HG02798 (cell line): ENCODE results near the gene ING3.
"Not testable (repeated sequence)": the region's sequence is repeated elsewhere in the genome, so short reads cannot be mapped to it uniquely, and the experiment has no call there.

ENCODE experiments used
- ATAC-seq: cut with Tn5 transposase; IDR thresholded peaks from one replicate; pipeline ENCODE4 v1.9.1; 2021; ENCODE audit warnings: mild to moderate bottlenecking; ENCODE audit not compliant: unreplicated experiment, poor library complexity

Gene ING3

DNA sequence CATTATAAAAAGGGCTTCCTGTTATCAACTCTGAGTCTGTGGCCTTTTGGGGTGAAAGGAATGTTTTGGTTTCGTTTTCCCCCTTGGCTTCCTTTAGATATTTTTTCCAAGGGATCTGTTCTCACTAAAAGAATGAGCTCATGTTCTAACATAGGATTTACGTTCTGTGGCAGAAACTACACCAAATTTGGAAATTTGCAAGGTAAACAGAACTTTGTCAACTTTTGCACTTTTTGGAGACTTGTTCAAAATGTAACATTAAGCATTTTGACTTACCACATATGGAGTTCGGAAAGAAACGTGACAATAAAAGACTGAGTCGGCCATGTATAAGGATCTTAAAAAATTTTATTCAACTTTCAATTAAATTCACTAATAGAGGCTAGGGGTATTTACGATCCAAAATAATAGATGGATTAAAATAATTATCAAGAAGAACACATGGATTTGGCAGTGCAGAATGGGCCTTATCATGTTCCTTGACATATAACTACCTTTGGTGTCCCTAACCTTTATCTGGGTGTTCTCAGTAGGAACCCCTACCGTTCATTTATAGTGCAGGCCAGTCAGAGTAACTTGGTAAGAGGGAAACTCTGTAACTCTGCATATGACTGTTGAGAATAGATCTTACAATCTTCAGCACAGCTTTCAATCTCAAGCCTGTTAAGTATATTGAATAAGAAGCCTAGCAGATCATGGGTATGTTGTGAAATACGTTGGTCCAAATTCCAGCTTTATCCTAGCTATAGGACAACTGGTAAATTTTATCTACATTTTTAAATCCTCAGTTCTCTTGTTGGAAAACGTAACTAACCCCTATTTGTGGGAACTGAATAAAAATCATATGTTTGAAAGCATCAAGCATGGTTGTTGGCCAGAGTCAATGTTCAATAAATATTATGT, 49.8 kb downstream of the ING3 start:
- ATAC-seq, result no peak

DNA sequence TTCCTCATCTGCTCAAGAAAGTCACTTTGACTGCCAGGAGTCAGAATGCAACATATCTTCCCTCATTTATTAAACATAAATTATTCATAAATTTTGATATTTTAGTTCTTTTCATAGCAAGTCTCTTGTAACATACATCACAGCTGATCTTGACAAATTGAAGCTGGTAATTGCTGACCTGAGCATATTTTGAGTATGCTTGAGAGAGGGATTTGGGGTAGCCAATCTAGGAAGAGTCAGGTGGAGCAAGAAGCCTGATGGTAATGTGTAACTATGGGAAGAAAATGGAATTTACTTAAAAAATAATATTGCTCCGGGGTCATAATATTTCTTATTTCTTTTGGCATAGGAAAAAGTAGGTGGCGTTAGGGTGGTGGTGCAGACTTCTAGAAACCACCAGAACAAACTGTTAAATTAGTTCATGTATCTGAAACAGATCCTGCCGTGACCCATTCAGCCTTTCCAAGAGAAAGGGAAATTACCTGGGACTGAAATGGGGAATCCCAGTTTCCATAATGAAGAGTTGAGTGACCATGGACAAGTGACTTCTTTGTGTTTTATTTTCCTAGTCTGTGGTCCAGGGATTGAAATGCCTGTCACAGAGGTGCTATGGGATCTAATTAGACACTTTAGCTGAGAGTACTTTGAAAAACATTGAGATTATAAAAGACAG, 50.8 kb downstream of the ING3 start:
- ATAC-seq, result no peak

DNA sequence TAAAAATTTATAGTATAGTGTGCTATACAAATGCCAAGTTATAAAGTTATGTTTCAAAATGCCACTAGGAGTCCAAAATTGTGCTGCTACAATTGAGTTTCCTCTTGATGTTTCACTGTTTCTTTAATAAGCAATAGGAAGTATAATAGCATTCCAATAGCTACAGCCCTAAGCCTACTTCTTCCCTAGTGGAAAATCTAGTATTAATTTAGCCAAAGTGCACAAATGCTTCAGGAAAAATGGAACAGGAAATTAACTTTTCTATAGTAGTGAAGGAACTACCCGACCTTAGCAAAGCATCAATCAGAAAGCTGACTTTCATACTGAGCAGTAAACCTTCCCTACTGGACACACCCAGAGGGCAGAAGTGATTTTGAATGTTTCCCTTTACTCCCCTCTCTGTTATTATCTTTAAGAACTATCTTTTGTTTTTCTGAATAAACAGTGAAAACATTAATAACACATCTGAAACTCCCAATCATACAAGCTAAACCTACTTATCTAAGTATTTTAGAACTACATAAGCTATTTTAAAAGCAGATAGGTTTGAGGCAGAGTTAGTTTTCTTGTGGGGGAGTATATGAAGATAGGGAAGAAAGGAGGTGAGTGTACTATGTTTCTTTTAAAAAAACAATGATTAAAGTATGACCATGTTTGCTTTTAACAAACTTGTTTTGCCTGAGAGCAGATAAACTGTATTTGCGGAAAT, 51.6 kb downstream of the ING3 start:
- no peak for ATAC-seq

DNA sequence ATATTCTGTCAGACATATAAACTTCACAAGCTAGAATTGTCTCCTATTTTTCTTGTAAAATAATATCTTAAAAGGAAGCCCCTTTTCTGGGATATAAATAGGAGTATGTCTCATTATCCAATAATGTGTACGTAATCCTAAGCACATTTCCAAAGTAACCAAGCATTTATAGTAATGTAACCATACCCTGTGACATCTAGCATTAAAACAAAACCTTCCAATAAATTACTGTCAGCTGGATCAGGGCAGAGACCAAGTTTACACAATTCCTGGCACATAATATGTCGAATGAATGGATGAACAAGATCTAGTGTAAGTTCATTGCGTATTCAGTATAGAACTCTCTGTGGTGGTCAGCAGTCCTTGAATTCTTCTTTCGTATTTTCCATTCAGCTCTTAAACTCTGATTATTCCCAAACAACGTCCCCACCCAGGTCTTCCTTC, 52.2 kb downstream of the ING3 start:
- no peak for ATAC-seq

DNA sequence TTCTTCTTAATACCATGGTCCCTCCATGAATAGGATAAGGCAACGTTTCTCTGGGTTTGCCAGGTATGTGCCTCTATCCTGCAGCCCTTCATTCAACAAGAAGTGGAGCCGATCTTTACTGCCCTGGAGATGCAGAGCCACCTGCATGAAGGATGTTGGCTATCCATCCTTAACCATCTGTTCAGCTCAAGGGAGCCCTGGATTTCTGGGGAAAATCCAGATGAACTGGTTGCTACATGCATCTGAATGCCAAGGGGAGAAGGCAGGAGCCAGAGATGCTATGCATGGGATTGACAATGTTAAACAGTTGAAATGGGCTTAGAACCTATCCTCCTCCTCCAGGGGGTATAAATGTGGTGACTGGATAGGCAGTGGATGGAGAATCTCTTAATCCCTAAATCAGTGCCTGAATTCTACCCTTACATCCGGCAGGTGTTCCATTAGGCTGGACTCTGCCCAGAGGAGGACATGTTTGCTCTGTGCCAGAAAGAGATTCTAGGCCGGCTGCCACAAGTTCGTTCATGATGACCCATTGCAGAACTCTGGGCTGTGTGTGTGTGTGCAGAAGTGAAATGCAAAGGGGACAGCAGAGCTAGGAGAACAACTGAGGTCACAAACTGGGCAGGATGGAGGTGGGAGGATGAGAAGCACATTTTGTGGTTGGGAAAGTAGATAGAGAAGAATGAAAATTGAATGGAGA, 53.6 kb downstream of the ING3 start:
- no peak for ATAC-seq

DNA sequence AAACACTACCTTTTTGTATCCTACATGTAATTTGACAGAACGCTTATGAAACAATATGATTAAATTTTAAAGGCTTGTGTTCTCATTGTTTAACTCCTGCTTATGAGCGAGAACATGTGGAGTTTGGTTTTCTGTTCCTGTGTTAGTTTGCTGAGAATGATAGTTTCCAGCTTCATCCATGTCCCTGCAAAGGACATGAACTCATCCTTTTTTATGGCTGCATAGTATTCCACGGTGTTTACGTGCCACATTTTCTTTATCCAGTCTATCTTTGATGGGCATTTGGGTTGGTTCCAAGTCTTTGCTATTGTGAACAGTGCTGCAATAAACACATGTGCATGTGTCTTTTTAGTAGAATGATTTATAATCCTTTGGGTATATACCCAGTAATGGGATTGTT, 54.5 kb downstream of the ING3 start:
- ATAC-seq, result not testable (repeated sequence)

DNA sequence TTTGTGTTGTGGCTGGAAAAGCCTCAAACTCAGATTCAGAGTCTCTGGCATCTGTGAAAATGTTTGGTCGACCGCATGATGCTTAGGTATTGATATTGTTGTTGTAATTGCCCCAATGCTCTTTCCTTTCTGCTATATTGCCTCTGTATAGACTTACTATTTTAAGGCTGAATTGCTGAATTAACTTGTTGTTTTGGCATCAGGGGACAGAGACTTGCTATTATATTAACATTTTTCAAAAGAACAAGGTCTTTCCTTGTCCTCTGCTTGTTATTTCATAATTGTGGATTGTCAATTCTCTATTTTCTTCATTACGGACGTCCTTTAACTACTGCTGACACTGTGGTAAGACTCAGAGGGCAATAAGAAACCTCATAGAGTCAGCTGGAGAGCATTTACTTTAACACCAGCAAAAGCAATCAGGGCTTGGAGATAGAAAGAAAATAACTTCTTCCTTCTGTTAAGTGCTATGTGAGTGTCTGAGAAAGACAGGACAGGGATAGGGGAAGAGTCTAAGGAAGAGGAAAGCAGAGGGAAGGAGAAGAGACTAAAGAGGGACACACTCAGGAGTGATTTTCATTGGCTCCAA, 55.5 kb downstream of the ING3 start:
- no peak for ATAC-seq

DNA sequence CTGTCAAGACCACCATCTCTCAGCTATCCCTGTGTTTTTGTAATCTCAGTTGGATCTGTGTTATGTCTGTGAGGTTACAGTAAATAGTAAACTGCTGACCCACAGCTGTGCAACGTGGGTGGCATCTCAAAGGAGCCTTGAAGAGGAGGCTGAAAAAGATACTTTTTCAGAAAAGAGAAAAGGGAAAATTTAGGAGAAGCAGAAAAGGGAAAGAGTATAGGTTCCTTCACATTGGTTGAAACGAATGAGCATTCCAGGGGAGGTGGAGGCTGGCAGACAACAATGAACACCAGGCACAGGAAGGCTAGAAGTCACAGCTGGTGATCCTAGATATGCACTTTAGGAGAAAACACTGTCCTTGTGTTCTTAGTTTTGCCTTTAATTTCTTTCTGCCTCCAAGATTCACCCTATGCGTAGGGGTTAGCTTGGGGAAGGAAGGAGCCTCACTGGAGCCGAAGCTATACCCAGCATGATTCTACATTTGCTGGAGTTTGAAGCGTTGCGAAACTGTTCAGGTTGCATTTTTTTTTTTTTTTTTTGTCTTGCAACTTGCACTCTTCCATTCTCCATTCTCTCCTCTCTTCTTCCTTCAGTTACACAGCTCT, 56.2 kb downstream of the ING3 start:
- no peak for ATAC-seq

DNA sequence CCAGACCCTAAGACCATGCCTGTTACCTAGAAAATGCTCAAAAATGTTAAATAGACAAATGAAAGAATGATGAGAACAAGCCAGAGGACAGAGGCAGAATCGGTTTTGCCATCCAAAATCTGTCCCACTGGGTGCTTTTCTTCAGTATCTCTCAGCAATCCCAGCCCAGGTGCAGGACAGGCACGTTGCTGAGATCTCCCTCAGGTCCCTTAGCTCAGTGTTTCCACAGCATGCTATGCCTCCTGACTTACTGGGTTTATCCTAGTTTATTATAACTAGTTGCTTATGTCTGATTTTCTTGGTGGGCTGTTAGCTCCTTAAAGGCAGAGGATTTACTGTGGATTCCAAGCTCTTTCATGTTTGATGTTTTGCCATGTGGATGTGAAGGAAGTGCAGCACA, 58.2 kb downstream of the ING3 start:
- ATAC-seq, result no peak

DNA sequence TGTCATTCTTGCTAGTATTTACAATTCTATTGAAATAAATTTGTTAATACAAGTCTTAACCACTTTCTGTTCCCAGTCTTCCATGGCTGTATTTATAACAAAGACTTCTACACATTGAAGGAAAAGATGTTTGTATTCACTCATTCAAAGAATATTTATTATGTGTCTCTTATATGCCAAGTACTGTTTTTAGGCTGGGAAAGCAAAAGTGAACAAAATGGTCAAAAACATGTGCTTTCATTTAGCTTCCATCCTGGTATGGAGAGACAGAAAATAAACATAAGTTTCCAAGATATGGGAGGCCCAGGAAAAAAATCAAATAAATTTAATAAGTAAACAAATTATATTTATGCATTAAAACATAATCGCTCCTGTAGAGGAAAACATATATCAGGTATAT, 60.8 kb downstream of the ING3 start:
- no peak for ATAC-seq

DNA sequence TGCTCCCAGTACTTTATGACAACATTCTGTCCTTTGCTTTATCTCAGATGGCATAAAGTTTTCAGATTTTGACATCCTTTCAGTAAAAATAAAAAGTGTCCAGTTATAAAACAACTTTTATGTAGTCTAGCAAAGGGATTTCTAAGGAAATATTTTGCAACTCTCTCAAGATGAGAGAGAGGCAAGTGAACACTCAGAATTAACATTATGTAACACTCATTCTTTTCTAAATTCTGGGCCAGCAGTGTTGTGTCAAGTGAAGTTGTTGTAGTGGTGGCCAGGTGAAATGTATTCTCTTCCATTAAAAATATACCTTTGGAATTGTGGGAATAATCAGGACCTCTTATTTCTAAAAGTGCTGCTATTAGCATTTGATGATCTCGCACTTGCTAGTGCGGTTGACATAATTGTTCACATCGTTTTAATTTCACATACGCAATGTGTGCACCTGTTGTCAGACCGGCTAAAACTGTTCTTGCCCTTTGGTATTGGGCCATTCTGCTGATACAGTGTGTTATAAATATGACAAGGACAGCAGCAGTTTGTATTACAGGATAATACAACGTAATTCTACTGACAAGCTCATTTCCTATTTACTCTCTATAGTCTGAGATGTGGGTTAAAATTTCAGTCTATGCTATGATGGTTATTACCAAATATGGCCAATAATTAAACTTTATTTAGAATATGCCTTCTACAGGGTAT, 61.7 kb downstream of the ING3 start:
- ATAC-seq, result no peak

DNA sequence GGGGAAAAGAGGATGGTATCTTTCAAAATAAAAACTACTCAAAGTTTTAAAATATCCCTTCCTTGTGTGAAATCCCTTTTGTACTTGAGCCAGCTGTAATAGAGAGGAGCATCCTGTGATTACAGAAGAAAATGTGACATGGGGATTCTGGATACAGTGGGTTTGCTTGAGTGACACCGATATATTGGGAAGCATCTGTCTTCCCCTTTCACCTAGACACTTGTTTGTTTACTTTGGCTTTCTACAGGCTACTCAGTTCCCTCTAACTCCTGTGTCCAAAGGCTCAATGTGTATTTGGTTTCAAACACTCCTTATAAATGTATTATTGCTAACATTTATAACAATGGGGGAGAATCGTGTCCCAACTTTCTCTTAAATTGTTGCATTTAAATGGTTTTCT, 62.3 kb downstream of the ING3 start:
- ATAC-seq, result no peak

DNA sequence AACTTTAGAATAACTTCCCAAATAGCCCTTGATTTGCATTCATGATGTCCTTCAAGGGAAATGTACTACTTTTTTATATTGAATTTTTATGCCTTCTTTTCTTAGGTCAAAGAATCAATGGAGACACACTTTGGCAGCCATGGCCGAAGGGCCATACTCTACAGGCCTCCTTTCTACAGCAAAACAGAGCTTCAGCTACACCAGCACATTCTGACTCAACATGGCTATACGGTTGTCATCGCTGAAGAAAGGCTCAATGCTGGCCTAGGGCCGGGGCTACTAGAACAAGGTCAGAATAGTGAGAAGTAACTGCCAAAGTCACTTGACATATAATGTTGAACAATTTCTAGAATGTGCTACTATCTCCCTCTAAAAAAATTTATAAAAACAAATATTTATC, 65.0 kb downstream of the ING3 start:
- no peak for ATAC-seq

DNA sequence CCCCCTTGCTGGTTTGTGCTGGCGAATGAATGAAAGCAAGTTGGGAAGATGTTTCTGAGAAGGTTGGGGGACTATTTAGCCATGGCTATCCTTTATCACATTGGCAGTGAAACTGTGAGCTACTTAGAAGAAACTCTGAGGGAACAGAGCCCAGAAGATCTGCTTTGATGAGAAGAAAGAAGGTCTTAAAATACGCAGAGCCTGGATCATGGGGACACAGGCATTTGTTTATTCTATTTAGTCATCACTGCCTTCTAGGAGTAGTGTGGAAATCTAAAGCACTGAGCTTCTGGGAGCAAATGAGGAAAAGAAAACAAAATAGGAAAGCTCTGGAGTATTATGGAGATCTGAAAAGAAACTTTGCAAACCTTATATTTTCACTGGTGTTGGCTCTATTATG, 66.4 kb downstream of the ING3 start:
- no peak for ATAC-seq

DNA sequence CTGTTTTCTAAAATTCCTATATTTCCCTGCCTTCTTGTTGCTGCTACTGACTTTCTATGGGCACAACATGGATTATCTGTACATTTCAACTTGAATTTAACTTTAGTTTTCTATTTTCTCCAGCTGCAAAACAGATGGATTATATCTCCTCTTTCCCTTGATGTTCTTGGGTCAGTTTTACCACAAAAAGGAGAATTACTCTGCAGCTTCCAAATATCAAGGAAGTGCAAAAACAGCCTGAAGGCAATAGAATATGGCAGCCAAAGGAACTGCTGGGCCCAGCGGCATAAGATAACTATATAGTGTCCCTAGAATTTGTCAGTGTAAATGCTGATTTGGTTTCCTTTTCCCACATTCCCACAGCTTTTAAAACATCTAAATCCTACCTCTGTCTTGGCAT, 67.0 kb downstream of the ING3 start:
- no peak for ATAC-seq

DNA sequence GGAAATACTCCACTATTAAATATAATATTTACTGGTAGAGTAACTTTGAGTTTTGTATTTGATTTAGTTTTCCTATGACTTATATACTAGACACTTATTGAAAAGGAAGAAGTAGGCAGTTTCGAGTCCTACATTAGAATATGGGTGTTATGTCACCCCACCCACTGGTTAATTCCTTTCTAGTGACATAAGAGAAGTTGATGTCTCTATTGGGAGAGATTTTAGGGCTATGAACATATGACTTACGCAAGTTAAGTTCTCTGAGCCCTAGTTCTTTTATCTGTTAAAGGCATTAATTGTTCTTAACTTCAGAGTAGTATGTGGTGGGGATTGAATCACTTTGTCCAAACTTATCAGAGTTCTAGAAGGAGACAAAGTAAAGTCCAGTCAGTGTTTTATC, 68.4 kb downstream of the ING3 start:
- ATAC-seq, result peak; percentile 33

DNA sequence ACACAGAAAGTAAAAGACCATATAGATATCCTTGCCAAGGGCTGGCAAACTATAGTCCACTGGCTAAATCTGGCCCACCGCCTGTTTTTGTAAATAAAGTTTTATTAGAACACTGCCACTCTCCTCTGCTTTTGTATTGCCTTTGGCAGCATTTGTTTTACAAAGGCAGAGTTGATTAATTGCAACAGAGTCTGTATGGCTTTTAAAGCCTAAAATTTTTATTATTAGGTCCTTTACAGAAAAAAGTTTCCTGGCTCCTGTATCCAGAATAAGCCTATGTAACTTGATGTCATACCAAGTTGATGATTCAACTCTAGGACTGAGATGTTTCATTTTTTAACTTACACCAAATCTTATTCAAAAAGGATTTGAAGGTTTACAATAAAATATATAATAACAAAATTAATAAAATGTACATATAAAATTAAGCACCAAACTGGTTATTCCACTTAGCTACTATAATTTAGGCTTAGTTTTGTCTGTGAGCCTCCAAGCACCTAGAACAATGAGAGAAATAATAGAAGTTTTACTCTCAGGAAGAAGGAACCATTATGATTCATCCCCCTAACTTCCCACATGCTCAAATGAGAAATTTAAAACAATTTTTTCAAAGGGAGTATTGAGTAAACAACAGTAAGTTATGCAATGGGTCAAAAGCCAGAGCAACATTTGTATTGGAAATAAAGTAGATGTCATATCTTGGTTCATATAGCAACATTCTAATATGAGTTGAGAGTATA, 69.8 kb downstream of the ING3 start:
- ATAC-seq, result no peak
